ENCODE data around the gene CALHM6.

Gene CALHM6

DNA sequence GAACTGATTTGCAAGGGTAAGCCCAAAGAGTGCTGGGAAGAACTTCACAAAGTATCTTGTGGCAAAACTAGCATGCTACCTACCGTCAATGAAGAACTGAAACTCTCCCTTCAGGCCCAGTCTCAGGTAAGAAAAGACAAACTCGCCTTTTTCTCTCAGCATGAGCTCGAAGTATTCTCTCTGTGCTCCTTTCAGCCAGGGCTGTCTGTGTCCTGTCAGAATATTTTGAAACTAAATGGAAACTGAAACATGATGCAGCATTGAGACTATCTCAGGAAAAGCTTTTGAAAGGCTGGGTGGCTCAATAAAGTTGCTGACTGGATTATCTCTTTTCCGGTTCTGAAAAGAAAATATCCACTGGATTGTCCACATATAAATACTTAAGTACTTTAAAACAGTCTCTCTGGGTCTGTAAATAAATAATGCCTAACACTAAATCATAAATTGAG, 51.0 kb downstream of the CALHM6 start:
- H3K79me1 ChIP-seq (ENCODE audit: low read length), result no peaks in the 10 kb centered on the region
- H2BK120ac ChIP-seq (ENCODE audit: low read depth, low read length), result no peak overlapping the region
- H3K4me3 ChIP-seq (ENCODE audit: low read length), result no peak overlapping the region
- no peak overlapping the region for H3K4me2 ChIP-seq (ENCODE audit: low read length)
- no peak overlapping the region for H4K8ac ChIP-seq (ENCODE audit: low read depth, low read length)
- no peak overlapping the region for H3K18ac ChIP-seq (ENCODE audit: low read length)
- no CpG with 5 or more reads among the region's 4 CpGs for WGBS (ENCODE audit: extremely low coverage, insufficient coverage, low lambda C conversion rate)
- H3K4ac ChIP-seq (ENCODE audit: low read depth, low read length), result peak overlapping the region; percentile 94
- H3K4me1 ChIP-seq (ENCODE audit: control insufficient read depth, low read depth, low read length), result peaks cover 2% of the 10 kb centered on the region
- DNase-seq, result no peak
- H2BK15ac ChIP-seq (replicated peaks; ENCODE audit: low read depth), result no peak overlapping the region
- peak overlapping the region; percentile 14 for H2BK5ac ChIP-seq (ENCODE audit: low read length)
- H3K27ac ChIP-seq (ENCODE audit: low read depth, low read length), result no peak overlapping the region
- peak overlapping the region; percentile 74 for H3K56ac ChIP-seq (ENCODE audit: low read length)
- H4K5ac ChIP-seq (ENCODE audit: low read length), result peak overlapping the region; percentile 82
- no peak overlapping the region for H3K23ac ChIP-seq (ENCODE audit: low read length)
- peak overlapping the region; percentile 37 for H3K9ac ChIP-seq (ENCODE audit: low read length)
- H2AK5ac ChIP-seq (ENCODE audit: low read length), result no peak overlapping the region
- H3K36me3 ChIP-seq (ENCODE audit: control insufficient read depth, insufficient read depth, low read length), result no peaks in the 10 kb centered on the region
- no peaks in the 10 kb centered on the region for H3K79me2 ChIP-seq (ENCODE audit: control insufficient read depth, insufficient read depth, low read length)
- no peaks in the 10 kb centered on the region for H3K27me3 ChIP-seq (ENCODE audit: insufficient read depth, low read length, poor library complexity)

DNA sequence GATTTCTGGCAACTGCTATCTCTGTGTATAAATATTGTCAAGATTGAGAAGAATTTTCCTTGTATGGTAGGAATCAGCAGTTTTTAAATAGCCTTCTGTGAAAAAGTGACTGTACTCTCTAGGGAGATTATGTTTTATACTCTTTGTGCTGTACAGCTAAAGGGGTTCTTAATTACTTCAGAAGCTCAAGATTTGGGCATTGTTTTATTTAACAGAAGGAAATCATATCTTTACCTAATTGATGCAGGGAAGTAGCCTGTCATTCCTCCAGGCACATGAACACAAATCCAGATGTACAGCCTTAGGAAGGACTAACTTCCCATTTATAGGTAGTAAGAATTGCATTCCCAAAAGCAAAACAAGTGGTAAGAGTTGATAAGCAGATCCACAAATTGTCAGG, 51.6 kb downstream of the CALHM6 start:
- Histone ChIP-seq H2BK15ac (replicated peaks; ENCODE audit: low read depth) (no peak overlapping the region), H3K36me3 (ENCODE audit: control insufficient read depth, insufficient read depth, low read length) (no peaks in the 10 kb centered on the region), H3K79me1 (ENCODE audit: low read length) (no peaks in the 10 kb centered on the region), H3K56ac (ENCODE audit: low read length) (no peak overlapping the region), H3K27me3 (ENCODE audit: insufficient read depth, low read length, poor library complexity) (no peaks in the 10 kb centered on the region), H3K4ac (ENCODE audit: low read depth, low read length) (no peak overlapping the region), H3K18ac (ENCODE audit: low read length) (no peak overlapping the region), H2AK5ac (ENCODE audit: low read length) (no peak overlapping the region), H3K27ac (ENCODE audit: low read depth, low read length) (no peak overlapping the region), H3K4me1 (ENCODE audit: control insufficient read depth, low read depth, low read length) (peaks cover 2% of the 10 kb centered on the region), H3K23ac (ENCODE audit: low read length) (no peak overlapping the region), H2BK5ac (ENCODE audit: low read length) (no peak overlapping the region), H3K4me2 (ENCODE audit: low read length) (no peak overlapping the region), H3K79me2 (ENCODE audit: control insufficient read depth, insufficient read depth, low read length) (no peaks in the 10 kb centered on the region), H3K4me3 (ENCODE audit: low read length) (no peak overlapping the region), H4K8ac (ENCODE audit: low read depth, low read length) (no peak overlapping the region), H4K5ac (ENCODE audit: low read length) (no peak overlapping the region), H2BK120ac (ENCODE audit: low read depth, low read length) (no peak overlapping the region), H3K9ac (ENCODE audit: low read length) (peak overlapping the region; percentile 39)
- no peak for DNase-seq

All from mesendoderm (in vitro differentiated cells).